OCI-M1 (cell line): ENCODE measurements around the gene CDK14.

Source experiments
- DNase-seq: peaks from one replicate; lab custom pipeline; 2025; lab: John Stamatoyannopoulos, UW

Gene CDK14

GRCh38 chr7:90951986-90952954 lies 356.1 kb downstream of the CDK14 start:
- no peak for DNase-seq

- DNase-seq = no peak
Observed at GRCh38 chr7:90955641-90956207, 359.6 kb downstream of the CDK14 start.

GRCh38 chr7:90957883-90958282 lies 361.8 kb downstream of the CDK14 start:
- DNase-seq = no peak

GRCh38 chr7:90958647-90959046 lies 362.5 kb downstream of the CDK14 start:
- DNase-seq = no peak

GRCh38 chr7:90961037-90961725 lies 365.1 kb downstream of the CDK14 start:
- no peak for DNase-seq

- DNase-seq = no peak
Observed at GRCh38 chr7:90965211-90965610, 369.1 kb downstream of the CDK14 start.

- DNase-seq = no peak
Observed at GRCh38 chr7:90966346-90966745, 370.2 kb downstream of the CDK14 start.

GRCh38 chr7:90968871-90969270 lies 372.8 kb downstream of the CDK14 start:
- DNase-seq = no peak

GRCh38 chr7:90972906-90973550 lies 376.9 kb downstream of the CDK14 start:
- no peak for DNase-seq

- no peak for DNase-seq
Observed at GRCh38 chr7:90977056-90977455, 380.9 kb downstream of the CDK14 start.

GRCh38 chr7:90980545-90980944 lies 384.4 kb downstream of the CDK14 start:
- no peak for DNase-seq

- DNase-seq = no peak
Observed at GRCh38 chr7:90982228-90982627, 386.1 kb downstream of the CDK14 start.

- no peak for DNase-seq
Observed at GRCh38 chr7:90984692-90985091, 388.6 kb downstream of the CDK14 start.

GRCh38 chr7:90988516-90988915 lies 392.4 kb downstream of the CDK14 start:
- no peak for DNase-seq

- no peak for DNase-seq
Observed at GRCh38 chr7:90988996-90989765, 393.1 kb downstream of the CDK14 start.

- DNase-seq = no peak
Observed at GRCh38 chr7:90994121-90994520, 398.0 kb downstream of the CDK14 start.

- DNase-seq = no peak
Observed at GRCh38 chr7:90994601-90995000, 398.5 kb downstream of the CDK14 start.

- no peak for DNase-seq
Observed at GRCh38 chr7:90995996-90996395, 399.9 kb downstream of the CDK14 start.

- DNase-seq = no peak
Observed at GRCh38 chr7:90999989-91000979, 404.2 kb downstream of the CDK14 start.

- no peak for DNase-seq
Observed at GRCh38 chr7:91005024-91005423, 408.9 kb downstream of the CDK14 start.
